Tibial nerve (tissue), 4 donors: ENCODE data around the gene CST5.

Experiments used
- CTCF ChIP-seq, 5 experiments: fragments of 200-600 bp in 3 of 5; fragments of 450-650 bp in 2 of 5; sonication (generic) in 3 of 5; IDR thresholded peaks; one replicate each; pipeline ENCODE4 v1.5.1; 2016 to 2019; ENCODE audit warnings: antibody characterized with exemption in 5 of 5, mild to moderate bottlenecking in 3 of 5, moderate library complexity in 2 of 5
- EP300 ChIP-seq, 2 donors: sonication (generic); formaldehyde crosslinking; IDR thresholded peaks; one replicate each; pipeline ENCODE4 v1.6.1; 2017; ENCODE audit warnings: antibody characterized with exemption in 2 of 2, mild to moderate bottlenecking in 1 of 2
- POLR2A ChIP-seq, 2 donors: fragments of 450-650 bp; IDR thresholded peaks; one replicate each; pipeline ENCODE4 v1.6.1; 2017; ENCODE audit warnings: antibody characterized with exemption in 2 of 2, mild to moderate bottlenecking in 2 of 2, moderate library complexity in 2 of 2

GRCh38 chr20:23872065-23872464 is 7.5 kb downstream of the CST5 start:
- TF ChIP-seq CTCF (IDR thresholded peaks at IDR 0.05) (no peak), POLR2A (IDR thresholded peaks at IDR 0.05) (no peak), EP300 (IDR thresholded peaks at IDR 0.05) (no peak)
